ENCODE results near the gene AGXT2.

DNA sequence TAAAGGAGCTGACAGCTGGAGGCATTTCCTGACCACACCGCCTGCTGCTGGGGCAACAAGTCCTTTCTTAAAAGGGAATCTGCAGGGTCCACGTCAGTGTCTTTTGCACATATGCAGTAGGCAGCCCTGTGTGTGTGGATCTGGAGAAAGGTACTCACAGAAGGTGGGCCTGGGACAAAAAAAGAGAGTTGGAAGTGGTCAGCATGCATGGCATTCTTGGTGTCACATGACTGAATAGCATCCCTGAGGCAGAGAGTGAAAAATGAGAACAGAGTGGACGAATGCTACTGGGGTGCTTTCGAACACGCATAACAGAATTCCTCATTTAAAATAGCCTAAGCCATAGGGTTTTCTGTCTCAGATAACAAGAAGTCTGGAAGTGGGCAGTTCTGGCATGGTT, 71.4 kb downstream of the AGXT2 start:
- TF ChIP-seq, protein P1, sequence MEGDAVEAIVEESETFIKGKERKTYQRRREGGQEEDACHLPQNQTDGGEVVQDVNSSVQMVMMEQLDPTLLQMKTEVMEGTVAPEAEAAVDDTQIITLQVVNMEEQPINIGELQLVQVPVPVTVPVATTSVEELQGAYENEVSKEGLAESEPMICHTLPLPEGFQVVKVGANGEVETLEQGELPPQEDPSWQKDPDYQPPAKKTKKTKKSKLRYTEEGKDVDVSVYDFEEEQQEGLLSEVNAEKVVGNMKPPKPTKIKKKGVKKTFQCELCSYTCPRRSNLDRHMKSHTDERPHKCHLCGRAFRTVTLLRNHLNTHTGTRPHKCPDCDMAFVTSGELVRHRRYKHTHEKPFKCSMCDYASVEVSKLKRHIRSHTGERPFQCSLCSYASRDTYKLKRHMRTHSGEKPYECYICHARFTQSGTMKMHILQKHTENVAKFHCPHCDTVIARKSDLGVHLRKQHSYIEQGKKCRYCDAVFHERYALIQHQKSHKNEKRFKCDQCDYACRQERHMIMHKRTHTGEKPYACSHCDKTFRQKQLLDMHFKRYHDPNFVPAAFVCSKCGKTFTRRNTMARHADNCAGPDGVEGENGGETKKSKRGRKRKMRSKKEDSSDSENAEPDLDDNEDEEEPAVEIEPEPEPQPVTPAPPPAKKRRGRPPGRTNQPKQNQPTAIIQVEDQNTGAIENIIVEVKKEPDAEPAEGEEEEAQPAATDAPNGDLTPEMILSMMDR (conservative IDR thresholded peaks at IDR 0.05 in 1 of 2, IDR thresholded peaks at IDR 0.05 in 1 of 2; ENCODE audit: low read depth in 1 of 2, low read length in 2 of 2) = no peak
- no peak for TF ChIP-seq EZH2 (IDR thresholded peaks at IDR 0.05; ENCODE audit: low read length, missing control alignments)

Data from fibroblast of lung (primary cell).